GM19238 (cell line): ENCODE measurements around the gene SOX10.

ENCODE experiments used
- DNase-seq: peaks from one replicate; pipeline ENCODE4 v3.0.0; 2011; ENCODE audit warnings: low spot score; ENCODE audit not compliant: insufficient read length

SOX10 gene

DNA sequence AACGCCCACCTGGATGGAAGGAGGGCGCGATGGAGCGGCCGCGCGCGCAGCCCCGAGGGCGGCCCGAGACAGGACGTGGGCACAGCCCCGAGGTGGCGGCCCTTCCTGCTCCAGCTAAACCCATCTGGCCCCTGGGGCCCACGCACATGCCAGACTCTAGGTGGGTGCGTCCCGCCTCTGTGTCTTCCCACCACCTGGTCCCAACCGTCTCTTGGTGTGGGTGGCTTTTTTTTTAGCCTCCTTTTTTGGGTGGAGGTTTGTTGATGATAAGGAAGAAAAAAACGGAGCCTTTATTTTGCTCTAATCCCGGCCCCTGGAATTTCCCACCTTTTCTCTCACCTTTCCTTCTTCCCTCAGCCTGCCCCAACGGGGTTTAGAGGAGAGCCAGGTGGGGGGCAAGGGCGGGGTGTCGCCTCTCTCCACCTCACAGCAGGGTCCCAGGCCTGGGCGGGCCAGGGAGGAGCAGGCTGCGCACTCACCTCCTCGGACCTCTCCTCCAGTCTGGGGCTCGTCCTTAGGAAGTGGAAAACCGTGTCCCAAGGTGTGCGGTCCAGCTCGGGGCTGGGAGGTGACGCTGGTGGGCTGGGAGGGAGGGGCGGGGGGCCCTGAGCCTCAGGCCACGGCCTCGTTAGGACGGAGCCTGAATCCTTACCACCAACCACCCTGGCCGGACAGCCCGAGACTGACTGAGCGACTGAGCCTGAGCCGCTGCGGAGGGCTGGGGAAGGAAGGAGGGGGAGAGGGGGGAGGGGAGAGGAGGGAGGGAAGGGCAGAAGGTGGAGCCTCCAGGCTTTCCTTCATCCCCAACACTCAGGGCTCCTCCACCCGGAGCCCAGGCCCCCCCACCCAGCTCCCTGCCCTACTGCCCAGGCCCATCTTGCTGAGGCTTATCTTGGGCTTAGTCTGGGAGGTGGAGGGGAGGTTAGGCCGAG lies at the start of gene SOX10:
Gene SOX10 (minus strand): TSS at position 696 of the 932 bp plus-strand sequence. CDS start 771 bp downstream, outside the sequence.
- no peak for DNase-seq

DNA sequence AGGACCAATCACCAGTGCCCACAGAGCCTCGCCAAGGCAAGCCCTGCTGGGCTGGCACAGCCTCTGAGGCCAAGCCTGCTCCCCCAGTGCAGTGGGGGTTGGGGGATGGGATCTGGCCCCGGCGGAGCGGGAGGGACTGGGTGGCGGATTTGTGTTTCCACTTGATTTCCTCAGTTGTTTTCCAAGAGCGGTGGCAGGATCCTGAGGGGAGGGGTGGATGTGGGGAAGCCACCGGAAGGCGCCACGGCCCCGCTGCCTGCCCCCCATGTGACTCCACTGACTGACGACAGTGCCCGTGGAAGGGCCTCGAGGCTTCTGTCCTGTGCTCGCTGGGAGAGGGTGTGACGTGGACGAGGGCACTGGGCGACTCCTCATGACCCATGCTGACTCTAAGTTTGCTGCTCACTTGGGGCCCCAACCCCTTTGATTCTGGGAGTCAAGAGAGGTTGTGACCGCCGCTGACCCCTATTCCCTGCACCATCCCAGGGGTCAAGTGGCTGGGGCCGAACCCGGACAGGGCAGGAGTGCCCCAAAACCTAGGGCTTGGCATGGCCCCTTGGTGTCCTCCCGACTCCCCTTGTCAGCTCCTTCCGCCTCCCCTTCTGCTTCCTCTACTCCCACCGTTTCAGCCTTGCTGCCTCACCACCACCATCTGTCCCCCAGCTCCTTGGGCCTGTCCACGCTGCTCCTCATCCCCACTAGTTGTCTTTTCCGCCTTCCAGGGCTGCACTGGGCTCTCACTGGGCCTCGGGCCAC lies 49.3 kb upstream of the SOX10 start:
- no peak for DNase-seq

DNA sequence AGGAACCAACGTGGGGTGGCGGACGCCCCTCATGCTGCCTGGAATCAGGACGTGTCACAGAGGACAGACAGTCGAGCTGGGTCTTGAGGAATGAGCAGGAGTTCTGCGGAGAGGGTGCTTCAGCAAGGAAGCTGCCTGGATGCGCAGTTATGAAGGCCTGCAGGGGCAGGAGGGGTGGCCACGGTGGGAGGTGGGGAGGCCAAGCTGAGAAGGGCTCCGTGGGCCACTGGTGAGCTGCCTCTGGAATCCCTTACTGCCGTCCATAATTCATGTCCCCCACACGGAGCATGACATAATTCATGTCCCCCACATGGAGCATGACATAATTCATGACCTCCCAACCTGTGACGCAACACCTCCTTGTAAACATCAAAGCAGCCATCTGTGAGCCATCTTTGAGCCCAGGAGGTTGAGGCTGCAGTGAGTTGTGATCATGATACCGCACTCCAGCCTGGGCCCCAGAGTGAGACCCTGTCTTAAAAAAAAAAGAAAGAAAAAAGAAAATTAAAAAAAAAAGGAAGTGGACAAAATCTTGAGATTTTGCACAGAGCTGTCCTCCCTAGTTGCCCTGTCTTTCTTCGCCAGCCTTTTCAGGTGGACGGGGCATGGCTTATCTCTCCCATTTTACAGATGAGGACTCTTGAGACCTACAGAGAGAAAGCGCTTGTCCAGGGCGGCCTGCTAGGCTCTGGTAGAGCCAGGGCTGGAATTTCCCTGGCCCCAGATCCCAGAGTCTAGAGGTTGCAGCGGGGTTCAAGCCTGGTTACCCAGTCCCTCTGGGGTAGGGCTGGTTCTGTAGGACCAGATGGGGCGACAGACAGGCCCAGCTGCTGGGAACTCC lies 48.5 kb upstream of the SOX10 start:
- no peak for DNase-seq

DNA sequence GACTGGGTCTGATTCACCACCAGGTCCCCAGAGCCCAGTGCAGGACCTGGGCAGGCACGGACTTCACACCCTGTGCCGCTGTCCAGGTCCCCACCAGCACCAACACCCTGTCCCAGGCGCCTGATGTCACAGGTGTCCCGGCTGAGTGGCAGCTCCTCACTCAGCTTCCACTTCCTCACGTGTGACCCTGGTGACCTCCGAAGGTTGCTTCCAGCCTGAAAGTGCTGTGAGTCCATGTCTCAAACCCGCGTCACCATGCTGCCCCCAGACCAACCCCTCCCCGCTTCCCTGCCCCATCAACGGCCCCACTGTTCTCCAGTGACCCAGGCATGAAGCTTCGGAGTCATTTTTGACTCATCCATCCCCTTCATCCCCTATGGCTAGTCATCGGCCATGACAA lies 47.1 kb upstream of the SOX10 start:
- DNase-seq, result no peak

DNA sequence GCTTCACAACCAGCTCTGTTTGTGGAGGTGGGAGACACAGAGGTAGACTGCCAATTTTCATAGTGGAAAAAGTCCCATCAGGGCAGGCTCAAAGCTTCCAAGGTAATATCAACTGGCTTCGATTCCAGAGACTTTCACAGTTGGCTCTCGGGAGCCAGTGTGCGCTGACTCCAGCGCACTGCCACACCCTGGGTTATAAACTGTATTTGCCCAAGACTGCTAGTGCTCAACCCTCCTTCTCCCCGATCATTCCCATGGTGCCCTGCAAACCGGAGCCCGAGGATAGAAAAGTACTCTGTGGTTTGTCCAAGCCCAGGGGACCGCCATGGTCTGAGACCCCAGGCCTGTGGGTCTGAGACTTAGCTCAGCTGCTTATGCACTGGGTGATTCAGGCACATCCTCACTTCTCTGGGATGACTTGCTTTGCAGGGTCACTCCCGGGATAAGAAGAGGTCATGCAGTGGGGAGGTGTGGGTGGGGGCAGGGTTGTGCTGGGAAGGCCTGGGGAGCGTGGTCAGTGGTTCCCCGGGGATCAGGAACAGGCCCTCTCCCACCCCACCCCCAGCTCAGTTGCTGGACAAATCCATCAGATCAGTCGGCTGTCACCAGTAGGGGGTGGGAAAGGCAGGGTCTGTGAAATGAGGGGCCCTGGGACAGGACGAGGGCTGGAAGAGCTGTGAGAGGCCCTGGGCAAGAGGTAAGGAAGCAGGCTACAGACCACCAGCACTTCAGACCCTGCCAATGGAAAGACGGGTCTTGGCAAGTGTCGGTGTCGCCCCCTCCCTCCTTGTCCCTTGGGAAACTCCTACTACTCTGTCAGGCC lies 46.2 kb upstream of the SOX10 start:
- no peak for DNase-seq

DNA sequence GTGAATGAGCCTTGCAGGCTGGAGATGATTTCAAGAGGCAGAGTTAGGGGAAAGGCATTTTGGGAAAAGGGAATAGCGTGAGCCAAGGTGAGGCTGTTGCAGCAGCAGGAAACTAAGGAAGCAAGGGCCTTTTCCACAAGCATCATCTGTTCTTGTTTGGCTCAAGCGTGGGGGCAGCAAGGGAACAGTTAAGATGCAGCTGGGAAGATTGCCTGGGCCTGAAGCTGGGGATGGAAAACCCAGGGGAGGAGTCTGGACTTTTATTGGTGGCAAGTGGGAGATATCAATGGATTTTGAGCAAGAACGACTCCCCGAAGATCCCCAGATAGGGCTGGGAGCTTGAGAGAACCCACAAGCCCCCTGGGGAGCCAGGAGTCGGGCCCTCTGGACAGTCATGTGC lies 45.5 kb upstream of the SOX10 start:
- no peak for DNase-seq

DNA sequence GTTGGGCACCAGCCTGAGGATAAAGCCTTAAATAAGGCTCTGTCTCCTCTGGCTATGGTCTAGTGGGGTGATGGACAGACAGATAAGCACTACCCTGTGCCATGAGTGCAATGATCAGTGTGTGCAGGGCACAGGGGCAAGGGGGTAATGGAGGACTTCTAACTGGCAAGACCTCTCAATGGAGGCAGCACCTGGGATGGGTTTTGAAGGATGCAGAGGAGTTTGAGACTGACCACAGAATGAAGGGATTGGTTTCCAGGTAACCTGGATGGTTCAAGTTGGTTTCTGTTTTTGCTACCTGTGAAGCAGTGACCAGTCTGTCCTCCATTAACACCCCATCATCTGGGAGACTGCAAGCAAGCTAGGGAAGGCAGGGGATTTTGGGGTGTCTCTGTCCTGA lies 45.0 kb upstream of the SOX10 start:
- DNase-seq, result no peak

DNA sequence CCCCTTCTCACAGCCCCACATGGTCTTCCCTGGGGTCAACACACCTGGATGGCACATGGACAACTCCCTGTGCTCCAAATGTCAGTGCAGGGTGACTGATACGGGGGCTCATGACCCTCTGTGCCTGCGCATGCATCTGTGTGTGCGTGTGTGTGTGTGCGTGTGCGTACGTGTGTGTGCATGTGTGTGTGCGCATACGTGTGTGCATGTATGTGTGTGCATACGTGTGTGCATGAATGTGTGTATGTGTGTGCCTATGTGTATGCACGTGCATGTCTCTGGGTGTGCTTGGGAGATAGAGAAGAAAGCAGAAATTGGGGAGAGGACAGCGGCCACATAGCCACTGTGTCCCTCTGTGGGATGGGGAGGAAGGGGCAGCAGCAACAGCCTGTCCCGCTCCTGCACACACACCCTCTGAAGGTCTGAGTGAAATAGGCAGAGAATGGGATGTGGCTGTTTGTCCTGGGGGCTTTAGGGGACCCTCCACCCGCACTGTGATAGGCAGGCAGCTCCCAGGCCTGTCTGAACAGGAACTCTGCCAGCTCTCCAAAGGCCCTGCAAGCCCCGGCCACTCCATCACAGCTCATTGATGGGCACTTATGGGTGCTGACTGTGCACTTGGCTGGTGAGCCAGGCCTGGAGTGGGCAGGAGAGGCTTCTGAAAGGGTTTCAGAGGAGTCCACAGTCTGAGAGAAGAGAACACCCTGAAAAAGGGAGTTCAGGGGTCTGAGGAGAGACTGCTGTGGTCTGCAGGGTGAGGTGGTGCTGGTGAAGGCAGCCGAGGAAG lies 44.2 kb upstream of the SOX10 start:
- DNase-seq, result no peak

DNA sequence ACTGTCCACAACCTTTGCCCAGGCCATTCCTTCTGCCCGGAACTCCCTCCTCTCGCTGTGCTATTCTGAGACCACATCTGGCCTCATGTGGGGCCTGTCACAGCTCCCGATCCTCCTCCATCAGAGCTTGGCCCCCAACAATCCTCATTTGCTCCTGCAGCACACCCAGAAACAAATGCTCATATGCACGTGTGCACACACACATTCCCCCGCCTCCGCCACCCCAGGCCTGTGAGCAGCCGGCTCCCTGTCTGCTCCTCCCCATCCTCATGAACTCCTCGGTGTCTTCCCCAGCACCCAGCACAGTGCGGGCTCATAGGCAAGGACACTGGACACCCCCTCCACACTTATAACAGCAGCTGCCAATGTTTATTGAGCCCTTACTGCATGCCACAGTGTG lies 43.1 kb upstream of the SOX10 start:
- no peak for DNase-seq

DNA sequence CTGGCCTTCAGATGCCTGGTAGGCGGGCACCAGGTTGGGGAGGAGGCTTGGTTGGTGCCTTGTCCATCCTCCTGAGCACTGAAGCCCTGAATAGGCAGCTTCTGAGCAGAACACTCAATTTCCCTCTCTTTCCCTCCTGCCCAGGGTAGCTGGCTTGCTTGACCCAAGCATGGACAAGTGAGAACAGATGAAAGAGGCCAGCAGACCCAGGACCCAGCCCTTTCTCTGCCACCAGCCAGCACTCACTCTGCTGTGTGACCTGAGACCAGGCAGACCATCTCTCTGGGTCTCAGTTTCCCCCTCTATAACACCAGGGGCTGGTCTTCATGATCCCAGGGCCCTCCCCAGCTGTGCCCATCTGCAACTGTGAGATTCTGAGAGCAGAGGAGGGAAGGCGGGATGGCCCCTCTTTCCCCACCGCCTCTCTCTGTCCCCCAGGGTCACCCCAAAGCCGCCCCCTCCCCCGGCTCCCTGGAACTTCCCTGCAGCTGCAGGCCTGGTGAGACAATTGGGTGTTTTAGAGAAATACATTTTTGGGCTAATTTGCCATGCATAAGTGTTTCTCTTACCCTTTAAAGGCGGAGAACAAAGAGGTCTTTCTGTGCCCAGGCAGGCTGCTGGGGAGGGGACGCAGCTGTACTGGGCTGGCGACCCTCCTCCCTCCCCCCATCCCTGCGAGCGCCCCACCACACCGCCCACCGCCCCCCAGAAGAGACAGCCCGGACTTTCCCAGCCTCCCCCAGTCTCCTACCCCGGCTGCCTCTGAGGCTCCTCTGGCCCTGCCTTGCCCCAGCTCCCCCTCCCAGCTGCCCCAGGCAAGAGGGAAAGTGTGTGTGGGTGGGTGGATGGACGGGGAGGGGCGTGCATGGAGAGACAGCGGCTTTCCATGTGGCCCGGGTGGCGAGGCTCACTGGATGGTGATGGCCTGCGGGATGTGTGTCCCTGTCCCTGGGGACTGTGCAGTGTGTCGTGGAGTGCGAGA lies 42.1 kb upstream of the SOX10 start:
- DNase-seq, result no peak

DNA sequence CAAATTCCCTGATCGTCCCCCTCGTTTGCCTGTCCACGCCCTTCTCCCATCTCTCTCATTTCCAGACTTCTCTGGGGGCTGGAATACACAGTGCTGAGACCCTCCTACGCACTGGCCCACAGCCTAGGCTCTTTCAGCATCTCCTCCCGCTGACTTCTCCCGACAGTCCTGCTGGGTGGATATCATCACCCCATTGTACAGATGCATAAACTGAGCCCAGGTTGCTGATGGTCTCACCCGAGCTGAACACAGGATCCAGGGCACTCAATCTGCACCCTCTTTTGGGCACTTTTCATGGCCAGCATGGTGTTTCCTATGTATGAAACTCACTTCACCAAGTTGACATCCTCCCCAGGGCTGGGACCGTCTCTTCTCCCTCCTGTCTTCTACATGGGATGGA lies 41.2 kb upstream of the SOX10 start:
- no peak for DNase-seq

DNA sequence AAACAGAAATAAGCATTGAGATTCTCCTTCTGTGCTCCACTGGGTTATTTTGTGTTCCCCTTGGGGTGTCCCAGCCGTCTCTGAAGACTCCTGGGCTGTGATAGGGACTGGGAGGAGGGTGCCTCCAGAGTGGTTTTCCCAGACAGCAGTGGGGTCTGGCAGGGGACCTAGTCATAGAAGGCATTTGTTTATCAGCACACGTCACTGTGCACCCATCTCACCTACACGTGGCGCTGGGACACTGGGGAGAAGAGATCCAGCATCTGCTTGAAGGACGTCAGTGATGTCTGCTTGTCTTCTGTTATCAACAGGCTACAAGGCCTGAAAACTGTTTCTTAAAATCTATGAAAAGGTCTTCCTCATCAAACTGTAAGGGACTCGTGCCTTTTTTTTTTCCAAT lies 38.7 kb upstream of the SOX10 start:
- DNase-seq, result no peak

DNA sequence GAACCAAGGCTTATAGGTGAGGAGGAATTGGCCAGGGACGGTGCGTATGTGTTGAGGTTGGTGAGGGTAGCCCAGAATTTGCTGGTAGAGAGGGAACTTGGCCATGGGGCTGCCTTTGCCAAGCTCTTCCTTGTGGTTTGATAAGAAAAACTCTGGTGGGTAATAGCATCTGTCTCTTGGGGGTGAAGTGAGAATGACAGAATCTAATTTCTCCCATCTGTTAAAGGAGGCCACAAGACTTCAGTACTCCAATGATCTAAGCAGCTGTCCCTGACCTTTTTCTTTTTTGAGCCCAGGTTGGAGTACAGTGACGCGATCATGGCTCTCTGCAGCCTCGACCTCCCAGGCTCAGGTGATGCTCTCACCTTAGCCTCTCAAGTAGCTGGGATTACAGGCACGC lies 36.9 kb upstream of the SOX10 start:
- no peak for DNase-seq

DNA sequence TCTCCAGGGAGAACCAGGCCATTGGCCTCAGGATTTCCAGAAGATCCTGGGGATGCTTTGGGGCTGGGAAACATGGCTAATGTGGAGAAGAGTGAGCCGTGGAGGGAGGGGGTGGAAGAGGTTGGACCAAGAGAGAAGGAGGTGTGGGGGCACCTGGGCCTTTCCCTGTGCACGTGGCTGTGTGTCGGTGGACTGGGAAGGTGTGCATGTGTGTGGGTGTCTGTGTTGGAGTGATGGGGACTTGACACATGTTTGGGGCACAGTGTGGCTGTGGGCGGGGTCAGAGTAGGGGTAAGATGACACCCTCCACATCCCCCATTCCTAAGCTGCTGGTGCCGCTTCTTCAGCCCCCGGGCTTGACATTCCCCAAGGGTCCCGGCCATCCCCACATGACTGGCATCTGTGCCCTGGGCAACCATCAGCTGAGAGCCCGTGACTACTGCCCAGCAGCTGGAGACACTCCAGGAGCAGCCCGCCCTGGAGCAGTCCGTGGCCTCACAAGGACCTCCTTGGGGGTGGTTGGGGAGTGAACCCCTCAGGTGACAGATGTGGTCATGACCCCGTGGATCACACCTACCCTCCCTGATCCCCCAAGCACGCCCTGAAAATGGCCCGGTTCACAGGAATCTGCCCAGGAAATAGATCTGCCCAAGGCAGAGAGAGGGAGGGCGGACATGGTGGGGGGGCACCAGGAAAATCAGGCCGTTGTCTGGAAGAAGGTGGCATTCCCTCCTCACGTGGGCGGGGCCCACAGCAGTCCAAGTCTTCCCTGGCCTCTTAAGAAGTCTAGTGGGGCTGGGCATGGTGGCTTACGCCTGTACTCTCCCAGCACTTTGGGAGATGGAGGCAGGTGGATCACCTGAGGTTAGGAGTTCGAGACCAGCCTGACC lies 34.8 kb upstream of the SOX10 start:
- no peak for DNase-seq

DNA sequence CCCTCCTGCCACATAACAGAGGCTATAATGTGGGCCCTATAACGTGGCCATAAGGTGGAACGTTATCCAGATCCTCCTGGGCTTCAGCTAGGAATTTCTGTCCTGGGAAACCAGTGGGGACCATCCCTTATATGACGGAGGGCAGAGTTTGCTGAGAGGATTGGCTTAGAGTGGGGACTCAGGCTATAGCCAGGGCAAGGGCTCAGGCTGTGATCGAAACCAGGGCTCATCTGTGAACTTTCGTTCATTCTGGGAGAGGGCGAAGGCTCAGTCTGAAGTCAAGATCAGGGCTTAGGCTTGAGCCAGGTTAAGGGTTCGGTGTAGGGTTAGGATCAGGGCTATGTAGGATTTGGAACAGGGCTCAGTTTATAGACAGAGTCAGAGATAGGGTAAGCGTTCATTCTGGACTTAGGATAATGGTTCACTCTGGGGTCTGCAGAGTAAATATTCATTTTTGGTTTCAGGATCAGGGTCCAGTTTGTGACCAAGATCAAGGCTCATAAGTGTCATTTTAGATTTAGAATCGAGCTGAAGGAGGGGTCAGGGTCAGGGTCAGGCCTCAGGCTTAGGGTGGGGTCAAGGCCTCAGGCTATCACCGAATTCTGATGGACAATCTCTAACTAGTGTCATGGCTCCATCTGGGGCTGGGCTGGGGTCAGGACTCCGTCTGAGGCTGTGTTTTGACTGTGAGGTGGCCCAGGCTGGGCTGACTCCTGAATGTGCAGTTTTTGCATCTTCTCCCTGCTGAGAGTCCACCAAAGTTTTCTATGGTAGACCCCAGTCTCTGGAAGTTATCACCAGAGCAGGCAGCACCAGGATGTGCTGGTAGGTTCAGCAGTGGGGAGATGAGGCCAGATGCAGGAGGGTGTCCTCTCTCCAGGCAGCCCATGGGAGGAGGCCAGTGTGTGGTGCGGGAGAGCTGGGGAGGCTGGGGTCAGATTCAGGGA lies 33.9 kb upstream of the SOX10 start:
- no peak for DNase-seq

DNA sequence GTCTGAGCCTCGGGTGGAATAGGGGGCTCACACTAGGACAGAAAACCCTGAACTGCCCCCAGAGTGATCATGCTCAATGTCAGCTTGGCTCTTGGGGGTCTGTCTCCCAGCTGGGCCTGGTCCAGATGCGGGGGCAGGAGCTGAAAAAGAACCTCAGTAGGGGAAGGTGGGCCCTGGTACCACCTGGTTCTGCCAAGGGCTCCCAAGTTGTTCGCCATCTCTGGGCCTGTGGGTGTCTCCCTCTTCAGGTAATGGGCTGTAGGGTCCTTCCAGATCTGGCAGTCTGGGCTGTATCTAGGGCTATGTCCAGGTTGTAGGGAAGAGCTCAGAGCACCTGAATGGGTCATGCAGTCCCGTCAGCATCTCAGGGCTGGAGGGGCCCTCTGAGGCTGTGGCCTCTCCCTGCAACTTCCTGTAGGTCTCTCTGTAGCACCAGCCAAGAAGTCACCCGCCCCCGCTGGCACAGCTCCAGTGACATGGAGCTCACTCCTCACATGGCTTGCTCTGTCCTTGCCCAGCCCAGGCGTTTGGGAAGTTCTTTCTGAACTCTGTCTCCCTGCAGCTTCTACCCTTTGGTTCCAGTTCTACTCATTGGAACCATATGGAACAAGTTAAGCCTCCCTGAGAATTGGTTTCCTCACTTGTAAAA lies 33.0 kb upstream of the SOX10 start:
- no peak for DNase-seq
